ENCODE results near the gene KDM8.

DNA sequence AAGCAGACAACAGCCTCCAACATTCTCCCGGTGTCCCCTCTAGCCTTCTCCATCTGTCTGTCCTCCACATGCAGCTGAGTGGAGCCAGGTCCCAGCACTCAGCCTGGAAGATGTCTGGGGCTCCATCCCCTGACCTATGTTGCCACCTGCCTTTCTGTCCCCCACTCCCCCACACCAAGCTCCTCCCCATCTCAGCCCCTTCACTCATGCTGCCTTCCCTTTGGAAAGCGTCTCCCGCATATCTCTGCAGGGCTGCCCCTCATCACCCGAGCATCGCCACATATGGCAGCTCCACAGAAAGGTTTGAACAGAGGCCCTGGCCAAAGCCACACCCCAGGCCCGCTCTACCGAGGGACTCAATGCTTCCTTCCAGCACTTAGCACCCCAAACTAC is 41.0 kb downstream of the KDM8 start:
- no peak for TF ChIP-seq CTCF (IDR thresholded peaks at IDR 0.05)
- no peak for TF ChIP-seq EZH2 (IDR thresholded peaks at IDR 0.05; ENCODE audit: borderline replicate concordance, insufficient read depth, low read depth, low read length, poor library complexity, severe bottlenecking)
